Spinal cord (tissue), 10 donors: ENCODE results near the gene TTLL10. TPM values are rescaled to one million over a fixed set of nuclear protein-coding genes. Genes with fewer than 3 reads are reported as not detected.

Experiments
- DNase-seq, 6 donors: peaks; one replicate each; pipeline versions ENCODE4 v3.0.0 to v3.0.0-alpha.2; 2013 to 2015; ENCODE audit warnings: low spot score in 6 of 6, low read depth in 4 of 6
- H3K27ac ChIP-seq: one replicate; pipeline ENCODE4 v1.5.1; 2013; ENCODE audit warnings: low read depth, low read length, control low read depth
- H3K27me3 ChIP-seq: one replicate; pipeline ENCODE4 v1.6.1; 2013; ENCODE audit warnings: low read length; ENCODE audit not compliant: control insufficient read depth, insufficient read depth
- H3K36me3 ChIP-seq: one replicate; pipeline ENCODE4 v1.6.1; 2013; ENCODE audit warnings: low read length; ENCODE audit not compliant: control insufficient read depth, insufficient read depth
- H3K4me1 ChIP-seq: one replicate; pipeline ENCODE4 v1.6.1; 2013; ENCODE audit warnings: low read length; ENCODE audit not compliant: control insufficient read depth, insufficient read depth
- H3K4me3 ChIP-seq: one replicate; pipeline ENCODE4 v1.5.1; 2013; ENCODE audit warnings: low read depth, low read length, control low read depth
- H3K9me3 ChIP-seq: one replicate; pipeline ENCODE4 v1.6.1; 2013; ENCODE audit warnings: low read length; ENCODE audit not compliant: control insufficient read depth, insufficient read depth
- WGBS: methylation state at CpG from one replicate; pipeline ENCODE4 v1.1.5; 2013; ENCODE audit warnings: missing lambda C conversion rate; ENCODE audit not compliant: insufficient coverage; 5-methylcytosine and 5-hydroxymethylcytosine counted together
- polyA plus RNA-seq, 2 donors: library from polyadenylated mRNA; unstranded; fragments of 120-200 nt; gene quantifications; one replicate each; pipeline ENCODE4 v1.2.1, GENCODE V29; 2013; ENCODE audit not compliant: insufficient read length in 2 of 2
- total RNA-seq, 2 donors: library from RNA; depleted of rRNA in 1 of 2; stranded (reverse); fragments of 120-200 nt in 1 of 2; fragments of >200 nt in 1 of 2; gene quantifications; one replicate each; pipeline versions ENCODE4 v1.2.3 to v1.2.4, GENCODE V29; 2013 to 2014
- donor health status: healthy.

The TTLL10 gene
- total and polyA plus RNA-seq, 4 donors: 0.79 to 2.1 (median 1.2) TPM

GRCh38 chr1:1211541-1212441 lies 38.1 kb downstream of the TTLL10 start:
- DNase-seq: no peak
- Histone ChIP-seq H3K9me3 (no peaks in the 10 kb centered on the region), H3K27me3 (peaks cover 14% of the 10 kb centered on the region), H3K36me3 (peaks cover 30% of the 10 kb centered on the region), H3K27ac (no peak overlapping the region), H3K4me1 (peaks cover 10% of the 10 kb centered on the region), H3K4me3 (no peak overlapping the region)
- 85% methylated on average over 28 of the region's 28 CpGs for WGBS

- Histone ChIP-seq H3K27ac (no peak overlapping the region), H3K36me3 (peaks cover 41% of the 10 kb centered on the region), H3K4me1 (peaks cover 8% of the 10 kb centered on the region), H3K9me3 (no peaks in the 10 kb centered on the region), H3K4me3 (no peak overlapping the region), H3K27me3 (peaks cover 4% of the 10 kb centered on the region)
- WGBS: 75% methylated on average over 24 of the region's 24 CpGs
- DNase-seq: no peak
Measured at GRCh38 chr1:1212780-1213344, 39.2 kb downstream of the TTLL10 start.

DNA sequence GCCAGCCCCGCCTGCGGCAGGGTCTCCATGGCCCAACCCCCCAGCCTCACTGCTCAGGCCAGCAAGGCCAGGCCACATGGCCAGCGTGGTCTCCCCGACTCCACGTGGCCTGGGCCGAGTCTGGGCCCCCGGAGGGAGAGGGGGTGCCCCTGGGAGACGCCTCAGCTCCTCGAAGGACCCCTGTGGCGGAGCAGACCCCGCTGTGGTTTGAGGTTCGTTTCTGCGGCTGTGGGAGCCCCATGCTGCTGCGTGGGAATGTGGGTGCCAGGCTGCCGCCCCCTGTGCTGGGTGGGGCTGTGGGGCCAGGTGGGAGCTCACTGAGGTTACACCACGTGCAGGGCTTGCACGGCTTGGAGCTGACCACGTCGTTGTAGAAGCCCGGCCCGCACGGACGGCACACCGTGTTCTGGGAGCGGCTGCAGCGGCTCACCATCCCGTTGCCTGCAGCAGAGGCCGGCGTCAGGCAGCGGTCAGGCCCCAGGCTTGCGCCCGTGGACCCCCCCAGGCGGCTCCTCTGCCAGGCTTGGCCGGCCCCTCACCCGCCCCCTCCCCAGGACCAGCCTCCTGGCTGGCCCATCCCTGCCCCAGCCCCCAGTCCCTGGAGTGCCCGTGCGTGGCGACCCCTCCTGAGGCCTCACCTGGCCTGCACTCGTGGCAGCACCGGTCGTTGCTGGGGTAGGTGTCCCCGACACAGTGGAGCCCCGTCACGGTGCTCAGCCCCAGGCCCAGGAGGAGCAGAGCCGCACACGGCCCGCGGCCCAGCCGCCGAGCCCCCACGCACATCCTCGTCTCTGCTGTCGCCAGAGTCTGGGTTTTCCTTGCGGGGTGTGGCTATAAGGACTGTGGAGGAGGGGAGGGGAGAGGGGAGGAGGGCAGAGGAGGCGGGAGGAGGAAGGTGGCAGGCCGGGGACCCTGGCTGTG lies 39.9 kb downstream of the TTLL10 start, which contains the start of gene TNFRSF4:
TSS of gene TNFRSF4 (minus strand) at position 809 of the 921 bp plus-strand sequence. CDS start at position 783, 26 bp downstream.
- DNase-seq: no peak
- H3K36me3 ChIP-seq: peaks cover 48% of the 10 kb centered on the region
- WGBS: 67% methylated on average over 54 of the region's 56 CpGs
- H3K27ac ChIP-seq: no peak within 1 kb of the TSS
- peaks cover under 1% of the 10 kb centered on the region for H3K4me1 ChIP-seq
- H3K9me3 ChIP-seq: no peaks in the 10 kb centered on the region
- no peaks in the 10 kb centered on the region for H3K27me3 ChIP-seq
- H3K4me3 ChIP-seq: no peak within 1 kb of the TSS

DNA sequence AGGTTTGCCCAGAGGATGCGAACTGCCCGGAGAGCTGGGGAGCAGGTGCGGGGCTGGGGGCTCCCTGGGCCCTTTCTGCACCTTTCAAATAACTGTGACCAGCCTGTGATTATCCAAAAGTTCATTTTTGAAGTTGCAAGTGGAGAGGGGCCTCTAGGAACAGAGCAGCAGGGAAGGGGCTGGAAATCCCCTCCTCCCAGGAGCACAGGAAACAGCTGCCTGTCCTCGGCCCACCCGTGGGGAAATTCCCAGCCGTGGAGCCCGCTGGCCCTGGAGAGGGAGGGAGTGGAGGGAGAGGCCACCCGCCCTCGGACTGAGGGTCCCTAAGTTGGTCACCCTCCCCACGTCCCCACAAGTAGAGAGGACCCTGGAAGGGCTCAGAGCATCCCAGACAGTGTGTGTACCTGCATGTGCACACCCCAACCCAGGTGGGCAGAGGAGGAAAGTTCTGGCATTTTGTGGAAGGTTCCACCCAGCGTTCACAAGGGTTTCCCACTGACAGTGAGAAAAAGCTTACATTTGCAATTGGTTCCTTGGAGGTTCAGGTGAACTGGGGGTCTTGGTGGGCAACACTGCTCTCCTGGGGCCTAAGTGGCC lies 41.5 kb downstream of the TTLL10 start:
- H3K36me3 ChIP-seq: peaks cover 64% of the 10 kb centered on the region
- no peaks in the 10 kb centered on the region for H3K9me3 ChIP-seq
- no peak overlapping the region for H3K4me3 ChIP-seq
- H3K27ac ChIP-seq: no peak overlapping the region
- WGBS: 91% methylated on average over 3 of the region's 11 CpGs
- no peaks in the 10 kb centered on the region for H3K4me1 ChIP-seq
- DNase-seq: no peak
- H3K27me3 ChIP-seq: no peaks in the 10 kb centered on the region

DNA sequence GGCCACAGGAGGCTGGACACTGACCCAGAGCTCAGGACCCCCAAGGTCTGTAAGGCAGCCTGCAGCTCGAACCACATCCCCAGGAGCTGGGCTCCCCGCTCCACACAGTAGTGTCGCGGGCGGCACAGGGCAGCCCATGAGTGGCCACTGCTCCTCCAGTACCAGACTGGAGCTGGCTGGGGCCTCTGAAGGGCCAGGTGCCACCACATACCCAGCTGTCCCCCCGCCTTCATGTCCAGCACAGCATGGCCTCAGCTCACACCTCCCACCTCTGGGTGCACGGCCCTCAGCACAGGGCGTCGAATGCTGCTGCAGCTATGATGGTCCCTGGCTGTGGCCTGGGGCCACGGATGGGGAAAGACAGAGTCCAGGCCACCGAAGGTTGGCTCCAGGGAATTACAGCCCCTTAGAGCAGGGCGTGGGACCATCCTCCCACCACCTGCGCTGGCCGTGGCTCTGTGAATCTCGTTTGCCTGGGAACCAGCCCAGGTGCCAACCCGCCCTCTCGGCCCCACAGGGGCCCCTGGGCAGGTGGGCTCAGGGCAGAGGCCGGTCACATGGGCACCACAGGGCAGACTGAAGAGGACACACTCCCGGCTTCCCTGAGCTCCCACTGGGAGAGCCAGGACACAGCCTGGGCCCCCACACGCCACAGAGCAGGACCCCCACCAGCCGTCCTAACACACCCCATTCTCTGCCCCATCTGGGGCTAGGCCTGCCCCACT lies 42.4 kb downstream of the TTLL10 start:
- H3K9me3 ChIP-seq: no peaks in the 10 kb centered on the region
- DNase-seq: no peak
- WGBS: 93% methylated on average over 20 of the region's 21 CpGs
- no peaks in the 10 kb centered on the region for H3K27me3 ChIP-seq
- no peak overlapping the region for H3K27ac ChIP-seq
- no peak overlapping the region for H3K4me3 ChIP-seq
- H3K36me3 ChIP-seq: peaks cover 72% of the 10 kb centered on the region
- no peaks in the 10 kb centered on the region for H3K4me1 ChIP-seq

GRCh38 chr1:1216770-1217620 lies 43.3 kb downstream of the TTLL10 start:
- Histone ChIP-seq H3K27ac (no peak overlapping the region), H3K4me1 (no peaks in the 10 kb centered on the region), H3K9me3 (no peaks in the 10 kb centered on the region), H3K27me3 (no peaks in the 10 kb centered on the region), H3K4me3 (no peak overlapping the region), H3K36me3 (peaks cover 82% of the 10 kb centered on the region)
- DNase-seq: no peak
- 96% methylated on average over 69 of the region's 74 CpGs for WGBS

- Histone ChIP-seq H3K4me1 (no peaks in the 10 kb centered on the region), H3K27ac (no peak overlapping the region), H3K4me3 (no peak overlapping the region), H3K27me3 (no peaks in the 10 kb centered on the region), H3K9me3 (no peaks in the 10 kb centered on the region), H3K36me3 (peaks cover 91% of the 10 kb centered on the region)
- DNase-seq: no peak
- 88% methylated on average over 52 of the region's 52 CpGs for WGBS
Measured at GRCh38 chr1:1217621-1218523, 44.2 kb downstream of the TTLL10 start.
